Stomach smooth muscle (tissue), 2 donors: ENCODE data around the gene LIMK2.
A peak's percentile ranks its signal among the peaks of the same experiment; 100 is the strongest.
"Not testable (repeated sequence)": the region's sequence is repeated elsewhere in the genome, so short reads cannot be mapped to it uniquely, and the experiment has no call there.

Experiments used
- H3K27ac ChIP-seq: one replicate; pipeline ENCODE4 v1.7.0; 2013; ENCODE audit warnings: mild to moderate bottlenecking, low read length, inconsistent platforms
- H3K27me3 ChIP-seq, 2 donors: one replicate each; pipeline ENCODE4 v1.7.0; 2013; ENCODE audit warnings: low read length in 2 of 2; ENCODE audit not compliant: insufficient read depth in 2 of 2, control insufficient read depth in 1 of 2
- H3K36me3 ChIP-seq, 2 donors: one replicate each; pipeline ENCODE4 v1.7.0; 2013; ENCODE audit warnings: low read length in 2 of 2; ENCODE audit not compliant: control insufficient read depth in 2 of 2, insufficient read depth in 2 of 2
- H3K4me1 ChIP-seq: one replicate; pipeline ENCODE4 v1.7.0; 2013; ENCODE audit warnings: low read length; ENCODE audit not compliant: control insufficient read depth, insufficient read depth
- H3K4me3 ChIP-seq, 2 donors: one replicate each; pipeline ENCODE4 v1.7.0; 2013; ENCODE audit warnings: low read length in 2 of 2
- H3K9ac ChIP-seq, 2 donors: one replicate each; pipeline ENCODE4 v1.7.0; 2013; ENCODE audit warnings: low read length in 2 of 2, mild to moderate bottlenecking in 1 of 2
- H3K9me3 ChIP-seq, 2 donors: one replicate each; pipeline ENCODE4 v1.7.0; 2013; ENCODE audit warnings: low read length in 2 of 2; ENCODE audit not compliant: control insufficient read depth in 2 of 2
- donor health status: healthy.
- donor health status: Pancreatic carcinoma.

The LIMK2 gene

DNA sequence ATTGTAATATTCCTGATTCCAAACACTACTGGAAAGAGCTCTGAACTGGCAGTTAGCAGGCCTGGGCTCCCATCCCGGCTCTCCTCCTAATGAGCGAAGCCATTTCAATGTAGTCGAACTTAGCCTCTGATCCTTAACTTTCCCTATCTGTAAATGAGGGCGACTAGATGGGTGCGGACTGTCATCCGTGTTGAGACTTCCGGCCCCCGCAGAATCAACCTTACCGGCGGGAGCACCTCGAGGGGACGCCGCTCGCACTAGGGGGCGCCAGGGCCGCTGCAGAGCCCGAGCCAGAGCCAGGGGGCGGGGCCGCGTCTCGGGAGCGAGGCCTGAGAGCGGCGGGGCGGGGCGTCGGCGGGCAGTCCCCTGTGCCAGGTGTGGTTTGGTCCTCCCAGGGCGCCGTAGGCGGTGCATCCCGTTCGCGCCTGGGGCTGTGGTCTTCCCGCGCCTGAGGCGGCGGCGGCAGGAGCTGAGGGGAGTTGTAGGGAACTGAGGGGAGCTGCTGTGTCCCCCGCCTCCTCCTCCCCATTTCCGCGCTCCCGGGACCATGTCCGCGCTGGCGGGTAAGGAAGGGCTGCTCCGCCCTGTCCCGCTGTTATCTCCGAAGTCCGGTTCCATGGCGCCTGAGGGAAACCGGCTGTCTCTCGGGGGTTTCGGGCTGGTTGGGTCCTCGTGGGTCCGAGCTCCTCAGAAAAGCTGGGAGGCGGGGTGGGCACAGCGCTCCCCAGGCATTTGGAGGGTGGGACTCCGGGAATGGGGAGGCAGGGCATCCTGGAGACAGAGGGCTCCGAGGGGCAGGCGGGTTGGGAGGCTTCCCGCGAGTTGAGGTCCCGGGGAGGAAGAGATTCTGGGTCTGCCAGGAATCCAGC is at the start of gene LIMK2:
Gene LIMK2 (plus strand): TSS at position 437 of the 869 bp plus-strand sequence. CDS start 111 bp downstream, at position 548.
- no peaks in the 10 kb centered on the region for H3K27me3 ChIP-seq
- H3K9ac ChIP-seq, result peak within 1 kb of the TSS; percentile 76 to 78
- H3K9me3 ChIP-seq, result no peaks in the 10 kb centered on the region
- H3K36me3 ChIP-seq, result peaks cover 0 to 3% of the 10 kb centered on the region in 2 donors
- H3K27ac ChIP-seq, result peak within 1 kb of the TSS; percentile 46
- H3K4me3 ChIP-seq, result peak within 1 kb of the TSS; percentile 81 to 92
- H3K4me1 ChIP-seq, result peaks cover 22% of the 10 kb centered on the region

DNA sequence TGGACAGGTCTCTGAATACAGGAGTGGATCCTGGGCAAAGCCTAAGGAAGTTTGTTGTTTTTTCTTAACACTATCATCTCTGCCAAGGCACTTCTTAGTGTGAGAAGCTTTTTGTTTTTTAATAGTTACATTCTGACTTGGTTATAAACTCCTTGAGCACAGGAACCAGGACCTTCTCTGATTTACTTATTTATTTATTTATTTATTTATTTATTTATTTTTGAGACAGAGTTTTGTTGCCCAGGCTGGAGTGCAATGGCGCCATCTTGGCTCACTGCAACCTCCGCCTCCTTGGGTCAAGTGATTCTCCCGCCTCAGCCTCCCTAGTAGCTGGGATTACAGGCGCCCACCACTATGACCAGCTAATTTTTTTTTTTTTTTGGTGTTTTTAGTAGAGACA is 41.1 kb upstream of the LIMK2 start:
- H3K9me3 ChIP-seq, result no peaks in the 10 kb centered on the region
- H3K36me3 ChIP-seq, result peaks cover 2 to 6% of the 10 kb centered on the region in 2 donors
- peaks cover 9% of the 10 kb centered on the region for H3K4me1 ChIP-seq
- H3K9ac ChIP-seq, result no peak overlapping the region
- no peak overlapping the region for H3K27ac ChIP-seq
- no peaks in the 10 kb centered on the region for H3K27me3 ChIP-seq
- H3K4me3 ChIP-seq, result no peak overlapping the region

GRCh38 chr22:31171734-31172133 is 40.4 kb upstream of the LIMK2 start:
- not testable (repeated sequence) for H3K36me3 ChIP-seq, H3K9ac ChIP-seq, H3K27ac ChIP-seq, H3K27me3 ChIP-seq, H3K4me3 ChIP-seq, H3K4me1 ChIP-seq, H3K9me3 ChIP-seq

GRCh38 chr22:31173386-31174145 is 38.5 kb upstream of the LIMK2 start:
- Histone ChIP-seq H3K4me3 (no peak overlapping the region), H3K9ac (no peak overlapping the region), H3K36me3 (peaks cover 0 to 2% of the 10 kb centered on the region in 2 donors), H3K9me3 (no peaks in the 10 kb centered on the region), H3K27me3 (no peaks in the 10 kb centered on the region), H3K4me1 (peaks cover 4% of the 10 kb centered on the region), H3K27ac (peak overlapping the region; percentile 18)

DNA sequence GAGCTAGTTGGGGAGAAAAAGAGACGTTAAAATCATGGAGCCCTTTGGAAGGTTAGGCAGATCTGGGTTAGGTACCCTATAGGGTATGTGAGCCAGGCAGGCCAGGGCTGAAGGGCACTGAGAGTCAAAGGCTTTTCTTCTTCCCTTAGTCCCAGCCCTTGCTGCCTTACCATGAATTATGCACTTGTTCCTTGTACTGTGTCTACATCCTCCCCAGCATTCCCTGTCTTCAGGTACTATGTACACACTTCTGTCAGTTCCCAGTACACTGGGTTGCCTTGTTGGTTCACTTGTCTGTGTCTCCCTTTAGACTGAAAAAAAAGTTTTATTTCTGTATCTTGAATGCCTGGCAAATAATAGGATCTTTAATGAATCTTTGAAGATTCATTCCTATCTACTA is 35.2 kb upstream of the LIMK2 start:
- peaks cover 8% of the 10 kb centered on the region for H3K4me1 ChIP-seq

DNA sequence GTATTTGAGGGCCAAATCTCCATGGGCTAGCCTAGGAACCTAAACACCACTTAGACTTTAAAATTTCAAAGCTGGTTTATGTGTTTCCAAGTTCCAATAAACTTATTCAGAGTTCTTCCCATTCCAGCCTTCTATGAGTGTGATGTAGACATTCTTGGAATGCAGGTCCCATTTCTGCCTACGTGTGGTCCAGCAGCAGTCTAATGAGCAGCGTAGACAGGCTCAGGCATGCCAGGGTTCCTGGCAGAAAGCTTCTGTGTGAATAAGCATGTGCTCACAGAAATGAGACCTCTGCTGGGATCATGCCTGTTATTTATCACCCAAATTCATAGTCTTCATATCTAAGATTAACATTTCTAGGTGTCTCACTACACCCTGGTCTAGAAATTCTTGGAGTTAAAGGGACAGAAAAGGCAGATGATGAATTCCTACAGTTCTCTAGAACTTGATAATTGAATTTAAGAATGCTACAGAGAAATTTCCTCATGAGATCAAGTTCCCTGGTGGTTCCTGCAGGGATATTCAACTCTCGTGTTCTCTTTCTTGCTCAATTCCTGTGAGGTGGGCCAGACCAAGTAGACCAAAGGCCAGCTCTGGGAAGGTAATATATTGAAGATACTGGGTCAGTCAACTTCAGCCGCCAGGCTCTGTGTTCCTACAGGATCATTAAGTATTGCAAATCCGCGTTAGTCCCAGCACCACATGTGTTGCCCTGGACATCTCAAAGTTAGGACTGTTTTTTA is 34.5 kb upstream of the LIMK2 start:
- no peaks in the 10 kb centered on the region for H3K27me3 ChIP-seq
- peaks cover 3 to 5% of the 10 kb centered on the region in 2 donors for H3K36me3 ChIP-seq
- H3K9me3 ChIP-seq, result no peaks in the 10 kb centered on the region
- H3K4me3 ChIP-seq, result no peak overlapping the region
- no peak overlapping the region for H3K27ac ChIP-seq
- no peak overlapping the region for H3K9ac ChIP-seq
- peaks cover 8% of the 10 kb centered on the region for H3K4me1 ChIP-seq

More for the DNA sequence above, 35.2 kb upstream of the LIMK2 start:
- no peaks in the 10 kb centered on the region for H3K27me3 ChIP-seq
- no peaks in the 10 kb centered on the region for H3K9me3 ChIP-seq
- H3K36me3 ChIP-seq, result peaks cover 3 to 5% of the 10 kb centered on the region in 2 donors
- H3K9ac ChIP-seq, result no peak overlapping the region
- no peak overlapping the region for H3K4me3 ChIP-seq
- peak overlapping the region; percentile 31 for H3K27ac ChIP-seq

- Histone ChIP-seq H3K4me1 (peaks cover 8% of the 10 kb centered on the region), H3K9me3 (no peaks in the 10 kb centered on the region), H3K9ac (no peak overlapping the region), H3K27me3 (no peaks in the 10 kb centered on the region), H3K27ac (no peak overlapping the region), H3K4me3 (no peak overlapping the region), H3K36me3 (peaks cover 3 to 5% of the 10 kb centered on the region in 2 donors)
These were observed 33.2 kb upstream of the LIMK2 start for GRCh38 chr22:31178859-31179258.

DNA sequence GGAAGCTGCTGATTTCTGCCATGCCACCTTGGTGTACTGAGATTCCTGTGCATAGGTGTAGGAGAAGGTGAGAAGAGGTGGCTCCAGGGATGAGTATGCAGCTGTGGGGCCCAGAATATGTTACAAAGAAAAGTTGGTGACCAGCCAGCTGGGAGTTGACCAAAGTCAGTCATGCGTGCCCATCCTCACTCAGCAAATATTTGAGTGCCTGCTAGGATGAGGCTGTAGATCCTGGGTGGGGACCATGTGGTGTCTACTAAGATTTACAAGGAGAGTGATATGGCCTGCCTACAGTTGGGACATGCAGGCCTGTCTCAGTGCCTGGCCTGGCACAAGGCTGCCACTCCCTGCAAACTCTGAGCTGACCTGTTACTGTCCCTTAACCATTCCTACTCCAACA is 32.8 kb upstream of the LIMK2 start:
- Histone ChIP-seq H3K4me3 (no peak overlapping the region), H3K27me3 (no peaks in the 10 kb centered on the region), H3K36me3 (peaks cover 3 to 5% of the 10 kb centered on the region in 2 donors), H3K4me1 (peaks cover 8% of the 10 kb centered on the region), H3K9me3 (no peaks in the 10 kb centered on the region), H3K27ac (no peak overlapping the region), H3K9ac (no peak overlapping the region)

- no peaks in the 10 kb centered on the region for H3K27me3 ChIP-seq
- H3K4me3 ChIP-seq, result no peak overlapping the region
- H3K36me3 ChIP-seq, result peaks cover 7 to 9% of the 10 kb centered on the region in 2 donors
- no peak overlapping the region for H3K27ac ChIP-seq
- no peaks in the 10 kb centered on the region for H3K9me3 ChIP-seq
- no peak overlapping the region for H3K9ac ChIP-seq
- peaks cover 4% of the 10 kb centered on the region for H3K4me1 ChIP-seq
These were observed 28.1 kb upstream of the LIMK2 start for GRCh38 chr22:31184015-31184414.

- peaks cover 7 to 9% of the 10 kb centered on the region in 2 donors for H3K36me3 ChIP-seq
These were observed 27.0 kb upstream of the LIMK2 start for GRCh38 chr22:31185056-31185455.

More at GRCh38 chr22:31185056-31185455, 27.0 kb upstream of the LIMK2 start:
- no peak overlapping the region for H3K9ac ChIP-seq
- H3K27me3 ChIP-seq, result no peaks in the 10 kb centered on the region
- H3K4me3 ChIP-seq, result no peak overlapping the region
- no peaks in the 10 kb centered on the region for H3K9me3 ChIP-seq
- no peak overlapping the region for H3K27ac ChIP-seq
- no peaks in the 10 kb centered on the region for H3K4me1 ChIP-seq
